ENCODE results near the gene CAMSAP1. TPM values are rescaled to one million over a fixed set of nuclear protein-coding genes. Genes with fewer than 3 reads are reported as not detected.
"Not testable (repeated sequence)": the region's sequence is repeated elsewhere in the genome, so short reads cannot be mapped to it uniquely, and the experiment has no call there.

Gene CAMSAP1
- total RNA-seq, 1 donor from 2014 or later: 20.0 TPM

- TF ChIP-seq CTCF (IDR thresholded peaks at IDR 0.05; ENCODE audit: borderline replicate concordance): no peak
- Histone ChIP-seq H3K27me3 (ENCODE audit: low read depth) (no peaks in the 10 kb centered on the region), H3K9me3 (replicated peaks) (peaks cover 51% of the 10 kb centered on the region), H3K27ac (replicated peaks) (no peak overlapping the region), H3K36me3 (peaks cover 32% of the 10 kb centered on the region), H3K4me1 (no peaks in the 10 kb centered on the region), H3K4me3 (no peak overlapping the region)
- intact Hi-C loops (cut with micrococcal nuclease): no loop called here
- DNase-seq: no peak
Measured at GRCh38 chr9:135919318-135919890, 12.1 kb upstream of the CAMSAP1 start.

- intact Hi-C loops (cut with micrococcal nuclease); H3K27me3 ChIP-seq (ENCODE audit: low read depth); H3K27ac ChIP-seq (replicated peaks); DNase-seq; H3K4me1 ChIP-seq; H3K4me3 ChIP-seq: not testable (repeated sequence)
- peaks cover 78% of the 10 kb centered on the region for H3K9me3 ChIP-seq (replicated peaks)
- H3K36me3 ChIP-seq: peaks cover 51% of the 10 kb centered on the region
Measured at GRCh38 chr9:135916227-135916626, 8.9 kb upstream of the CAMSAP1 start.

GRCh38 chr9:135914921-135915320 lies 7.6 kb upstream of the CAMSAP1 start:
- no peak for TF ChIP-seq CTCF (IDR thresholded peaks at IDR 0.05; ENCODE audit: borderline replicate concordance)
- peaks cover 4% of the 10 kb centered on the region for H3K4me1 ChIP-seq
- intact Hi-C loops (cut with micrococcal nuclease): no loop called here
- H3K27me3 ChIP-seq (ENCODE audit: low read depth): no peaks in the 10 kb centered on the region
- peaks cover 78% of the 10 kb centered on the region for H3K9me3 ChIP-seq (replicated peaks)
- H3K4me3 ChIP-seq: no peak overlapping the region
- H3K27ac ChIP-seq (replicated peaks): no peak overlapping the region
- no peak for DNase-seq
- H3K36me3 ChIP-seq: peaks cover 62% of the 10 kb centered on the region

GRCh38 chr9:135911233-135911632 lies 3.9 kb upstream of the CAMSAP1 start:
- H3K9me3 ChIP-seq (replicated peaks): peaks cover 45% of the 10 kb centered on the region
- intact Hi-C loops (cut with micrococcal nuclease); DNase-seq; H3K27ac ChIP-seq (replicated peaks); H3K27me3 ChIP-seq (ENCODE audit: low read depth); H3K4me3 ChIP-seq: not testable (repeated sequence)
- peaks cover 30% of the 10 kb centered on the region for H3K4me1 ChIP-seq
- peaks cover 64% of the 10 kb centered on the region for H3K36me3 ChIP-seq

- no peak for TF ChIP-seq CTCF (IDR thresholded peaks at IDR 0.05; ENCODE audit: borderline replicate concordance)
Measured at GRCh38 chr9:135910757-135911156, 3.4 kb upstream of the CAMSAP1 start.

GRCh38 chr9:135910216-135910615 lies 2.9 kb upstream of the CAMSAP1 start:
- H3K36me3 ChIP-seq: peaks cover 54% of the 10 kb centered on the region
- TF ChIP-seq CTCF (IDR thresholded peaks at IDR 0.05; ENCODE audit: borderline replicate concordance): no peak
- intact Hi-C loops (cut with micrococcal nuclease): no loop called here
- peaks cover 35% of the 10 kb centered on the region for H3K9me3 ChIP-seq (replicated peaks)
- peaks cover 40% of the 10 kb centered on the region for H3K4me1 ChIP-seq
- DNase-seq: no peak
- no peaks in the 10 kb centered on the region for H3K27me3 ChIP-seq (ENCODE audit: low read depth)
- no peak overlapping the region for H3K4me3 ChIP-seq
- no peak overlapping the region for H3K27ac ChIP-seq (replicated peaks)

More at GRCh38 chr9:135910757-135911156, 3.4 kb upstream of the CAMSAP1 start:
- H3K36me3 ChIP-seq: peaks cover 59% of the 10 kb centered on the region
- peaks cover 35% of the 10 kb centered on the region for H3K4me1 ChIP-seq
- no peak for DNase-seq
- H3K4me3 ChIP-seq: no peak overlapping the region
- H3K27ac ChIP-seq (replicated peaks): no peak overlapping the region
- intact Hi-C loops (cut with micrococcal nuclease): no loop called here
- no peaks in the 10 kb centered on the region for H3K27me3 ChIP-seq (ENCODE audit: low read depth)
- H3K9me3 ChIP-seq (replicated peaks): peaks cover 40% of the 10 kb centered on the region
